Globus pallidus (tissue), 1 donor: ENCODE data around the gene POTEG.
"Not testable (repeated sequence)": the region's sequence is repeated elsewhere in the genome, so short reads cannot be mapped to it uniquely, and the experiment has no call there.

Experiments used
- DNase-seq: peaks from one replicate; pipeline ENCODE4 v3.0.0-alpha.2; 2015; ENCODE audit warnings: low spot score

POTEG gene

GRCh38 chr14:19434241-19434640, at the start of gene POTEG:
Gene POTEG, minus strand, starts transcription at chr14:19434341. Its CDS starts 52 bp downstream, at chr14:19434289.
- DNase-seq = not testable (repeated sequence)

- not testable (repeated sequence) for DNase-seq
Measured at GRCh38 chr14:19482093-19482492, 48.0 kb upstream of the POTEG start.

- DNase-seq = not testable (repeated sequence)
Measured at GRCh38 chr14:19481421-19481820, 47.3 kb upstream of the POTEG start.

GRCh38 chr14:19480491-19480890, 46.4 kb upstream of the POTEG start:
- not testable (repeated sequence) for DNase-seq

GRCh38 chr14:19445761-19446160, 11.6 kb upstream of the POTEG start:
- not testable (repeated sequence) for DNase-seq

- not testable (repeated sequence) for DNase-seq
Measured at GRCh38 chr14:19439826-19440225, 5.7 kb upstream of the POTEG start.

GRCh38 chr14:19439219-19439618, 5.1 kb upstream of the POTEG start:
- not testable (repeated sequence) for DNase-seq

GRCh38 chr14:19437126-19437443, 2.9 kb upstream of the POTEG start:
- not testable (repeated sequence) for DNase-seq

- not testable (repeated sequence) for DNase-seq
Measured at GRCh38 chr14:19436311-19437125, 2.4 kb upstream of the POTEG start.

GRCh38 chr14:19435852-19436251, 1.7 kb upstream of the POTEG start:
- not testable (repeated sequence) for DNase-seq

- DNase-seq = not testable (repeated sequence)
Measured at GRCh38 chr14:19434891-19435290, 750 bp upstream of the POTEG start.

GRCh38 chr14:19433765-19434164, 376 bp downstream of the POTEG start:
- DNase-seq = not testable (repeated sequence)

GRCh38 chr14:19408519-19408918, 25.6 kb downstream of the POTEG start:
- not testable (repeated sequence) for DNase-seq

- not testable (repeated sequence) for DNase-seq
Measured at GRCh38 chr14:19402097-19402496, 32.0 kb downstream of the POTEG start.

GRCh38 chr14:19394727-19395126, 39.4 kb downstream of the POTEG start:
- not testable (repeated sequence) for DNase-seq

GRCh38 chr14:19390230-19390629, 43.9 kb downstream of the POTEG start:
- DNase-seq = not testable (repeated sequence)

GRCh38 chr14:19388741-19389140, 45.4 kb downstream of the POTEG start:
- DNase-seq = not testable (repeated sequence)

GRCh38 chr14:19386996-19387395, 47.1 kb downstream of the POTEG start:
- DNase-seq = not testable (repeated sequence)

- not testable (repeated sequence) for DNase-seq
Measured at GRCh38 chr14:19386309-19386708, 47.8 kb downstream of the POTEG start.

GRCh38 chr14:19384088-19384781, 49.9 kb downstream of the POTEG start:
- DNase-seq = not testable (repeated sequence)

GRCh38 chr14:19383008-19383584, 51.0 kb downstream of the POTEG start:
- not testable (repeated sequence) for DNase-seq

- not testable (repeated sequence) for DNase-seq
Measured at GRCh38 chr14:19380137-19380536, 54.0 kb downstream of the POTEG start.

GRCh38 chr14:19374451-19374903, 59.7 kb downstream of the POTEG start:
- not testable (repeated sequence) for DNase-seq
